Measurements from ENCODE around the gene CHRNB2.

- no peak for TF ChIP-seq L3MBTL2 (IDR thresholded peaks at IDR 0.05)
- no peak for TF ChIP-seq EZH2 (IDR thresholded peaks at IDR 0.05; ENCODE audit: borderline replicate concordance, low read depth, low read length)
- no peak for TF ChIP-seq CBX1 (IDR thresholded peaks at IDR 0.05; ENCODE audit: low read depth)
Measured at GRCh38 chr1:154548028-154548427, 19.6 kb upstream of the CHRNB2 start.
